Prostate gland (tissue), 2 donors: ENCODE data around the gene HDDC3.

Experiments
- POLR2AphosphoS5 ChIP-seq: sonication (generic); formaldehyde crosslinking; IDR thresholded peaks from one replicate; pipeline ENCODE4 v1.6.1; 2017; ENCODE audit warnings: antibody characterized with exemption
- TF ChIP-seq, protein P1 (sequence below), 4 experiments: fragments of 200-600 bp in 2 of 4; fragments of 450-650 bp in 2 of 4; sonication (generic) in 2 of 4; IDR thresholded peaks; 1 replicate in 3 of 4; 2 replicates in 1 of 4; pipeline ENCODE4 v1.5.1; 2016 to 2019; ENCODE audit warnings: antibody characterized with exemption in 4 of 4, mild to moderate bottlenecking in 2 of 4, moderate library complexity in 2 of 4

DNA sequence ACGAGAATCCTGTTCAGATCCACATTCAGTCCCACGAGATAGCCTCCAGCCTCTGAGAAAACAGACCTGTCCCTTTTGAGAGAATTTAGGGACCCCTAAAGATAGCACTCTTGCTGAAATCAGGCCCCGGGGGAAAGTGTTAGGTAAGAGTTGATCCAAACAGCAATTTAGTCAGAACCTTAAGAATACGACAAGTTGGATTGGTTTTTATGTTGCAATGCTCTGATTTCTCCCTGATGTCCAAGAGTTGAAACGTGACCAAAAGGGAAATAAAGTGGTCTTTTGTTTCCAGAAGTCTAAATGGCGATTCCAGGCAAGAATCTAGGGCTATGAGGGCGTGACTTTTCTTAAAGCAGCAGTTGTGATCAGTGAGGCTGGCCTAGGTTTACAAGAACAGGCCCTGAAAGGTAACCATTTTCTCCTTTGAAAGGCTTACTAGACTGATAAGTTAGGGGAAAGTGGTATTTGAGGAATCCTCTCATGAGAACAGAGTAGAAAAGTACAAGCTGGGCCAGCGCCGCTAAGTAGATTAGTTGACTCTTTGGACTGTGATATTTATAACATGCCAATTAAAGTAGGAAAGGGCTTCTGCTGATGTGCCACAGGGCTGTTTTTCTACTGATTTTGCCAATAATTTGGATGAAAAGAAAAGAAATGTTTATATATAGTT lies 24.4 kb downstream of the HDDC3 start:
- TF ChIP-seq POLR2AphosphoS5 = no peak
- TF ChIP-seq, protein P1, sequence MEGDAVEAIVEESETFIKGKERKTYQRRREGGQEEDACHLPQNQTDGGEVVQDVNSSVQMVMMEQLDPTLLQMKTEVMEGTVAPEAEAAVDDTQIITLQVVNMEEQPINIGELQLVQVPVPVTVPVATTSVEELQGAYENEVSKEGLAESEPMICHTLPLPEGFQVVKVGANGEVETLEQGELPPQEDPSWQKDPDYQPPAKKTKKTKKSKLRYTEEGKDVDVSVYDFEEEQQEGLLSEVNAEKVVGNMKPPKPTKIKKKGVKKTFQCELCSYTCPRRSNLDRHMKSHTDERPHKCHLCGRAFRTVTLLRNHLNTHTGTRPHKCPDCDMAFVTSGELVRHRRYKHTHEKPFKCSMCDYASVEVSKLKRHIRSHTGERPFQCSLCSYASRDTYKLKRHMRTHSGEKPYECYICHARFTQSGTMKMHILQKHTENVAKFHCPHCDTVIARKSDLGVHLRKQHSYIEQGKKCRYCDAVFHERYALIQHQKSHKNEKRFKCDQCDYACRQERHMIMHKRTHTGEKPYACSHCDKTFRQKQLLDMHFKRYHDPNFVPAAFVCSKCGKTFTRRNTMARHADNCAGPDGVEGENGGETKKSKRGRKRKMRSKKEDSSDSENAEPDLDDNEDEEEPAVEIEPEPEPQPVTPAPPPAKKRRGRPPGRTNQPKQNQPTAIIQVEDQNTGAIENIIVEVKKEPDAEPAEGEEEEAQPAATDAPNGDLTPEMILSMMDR (IDR thresholded peaks at IDR 0.05) = no peak
